NCI-H128 (cell line): ENCODE measurements around the gene SIRT7.
A peak's percentile ranks its signal among the peaks of the same experiment; 100 is the strongest.
"Not testable (repeated sequence)": the region's sequence is repeated elsewhere in the genome, so short reads cannot be mapped to it uniquely, and the experiment has no call there.

Source experiments
- DNase-seq: peaks from one replicate; lab custom pipeline; 2025; ENCODE audit not compliant: unreplicated experiment; lab: John Stamatoyannopoulos, UW

Gene SIRT7

DNA sequence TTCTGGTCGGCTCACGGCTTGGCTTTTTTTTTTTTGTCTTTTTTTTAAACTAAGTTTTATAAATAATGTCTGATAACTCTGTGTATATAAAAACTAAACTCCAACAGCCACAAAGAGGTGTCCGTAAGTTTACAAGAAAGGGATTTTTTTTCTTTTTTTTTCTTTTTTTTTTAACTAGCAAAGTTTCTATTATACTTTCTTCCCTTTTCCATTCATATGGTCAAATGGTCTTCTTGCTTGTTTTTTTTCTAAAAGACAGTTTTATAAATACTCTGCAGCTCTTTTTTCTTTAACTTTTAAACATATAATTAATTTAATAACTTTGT is 3.5 kb upstream of the SIRT7 start:
- DNase-seq = no peak

DNA sequence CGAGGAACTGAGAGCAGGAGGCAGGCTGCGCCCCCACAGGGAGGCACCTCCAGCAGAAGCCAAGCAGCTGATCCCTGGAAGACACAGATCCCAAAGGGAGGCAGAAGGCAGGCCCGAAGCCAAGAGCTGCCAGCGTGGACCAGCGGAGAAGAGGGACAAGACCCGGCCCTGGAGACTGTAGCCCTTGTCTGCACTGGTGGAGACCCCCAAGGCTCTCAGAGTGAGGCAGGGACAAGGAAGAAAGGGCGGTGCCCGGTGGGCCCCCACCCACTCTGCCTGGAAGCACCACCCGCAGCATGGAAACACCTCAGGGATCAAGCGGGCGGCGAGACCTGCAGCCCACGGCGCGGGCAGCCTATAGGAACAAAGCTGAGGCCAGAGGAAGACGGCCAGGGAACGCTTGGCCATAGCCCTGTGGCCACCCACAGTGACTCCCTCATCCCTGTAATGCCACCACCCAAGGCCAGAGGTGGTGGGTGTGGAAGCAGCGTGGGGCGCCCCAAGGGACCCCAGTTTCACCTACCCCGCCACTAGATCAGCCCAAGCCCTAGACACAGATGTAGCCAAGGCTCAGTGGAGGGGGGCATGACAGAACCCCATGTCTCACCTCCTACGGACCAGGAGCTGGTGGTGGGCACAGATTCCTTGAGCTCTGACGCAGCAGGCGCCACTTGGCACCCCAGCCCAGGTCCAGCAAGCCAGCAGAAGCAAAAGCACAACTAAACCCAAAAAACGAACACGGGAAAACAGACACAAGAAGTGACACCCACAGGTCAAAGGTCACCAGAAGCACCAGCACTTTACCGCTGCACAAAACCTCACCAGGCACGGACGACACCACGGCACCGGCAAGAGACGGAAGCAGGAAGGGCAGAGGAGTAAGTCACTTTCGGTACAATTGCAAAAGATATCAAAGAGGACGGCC is 2.9 kb upstream of the SIRT7 start:
- DNase-seq = no peak

DNA sequence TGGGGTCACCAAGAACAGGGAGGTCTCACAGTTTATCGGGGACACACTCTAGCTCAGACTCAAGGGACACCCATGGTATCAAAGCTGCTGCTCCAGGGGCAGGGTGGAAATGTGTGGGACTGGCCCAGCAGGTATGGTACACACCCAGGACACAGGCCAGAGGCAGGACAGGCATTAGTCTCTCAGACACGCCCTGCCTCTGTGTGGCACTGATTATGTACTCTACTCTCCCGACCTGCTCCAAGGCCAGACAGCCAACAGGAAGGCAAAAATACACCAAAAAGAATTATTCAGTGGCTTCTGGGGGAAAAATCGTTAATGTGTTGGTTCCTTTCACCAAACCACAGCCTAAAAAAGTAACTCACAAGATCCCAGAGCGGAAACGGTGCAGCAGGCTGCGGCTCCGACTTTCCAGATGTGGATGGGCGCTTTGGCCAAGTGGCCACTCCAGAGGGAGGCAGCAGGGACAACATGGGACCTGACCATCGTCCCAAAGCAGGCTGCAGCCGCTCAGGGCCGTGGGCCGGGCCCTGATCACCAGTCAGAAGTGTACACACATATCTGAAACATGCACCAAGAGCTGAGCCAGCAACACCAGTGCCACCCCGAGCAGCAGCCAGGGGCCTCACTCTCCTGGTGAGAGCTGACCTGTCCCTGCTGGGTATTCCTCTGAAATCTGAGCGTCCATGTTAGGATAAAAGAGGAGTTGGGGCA is 1.0 kb upstream of the SIRT7 start:
- no peak for DNase-seq

DNA sequence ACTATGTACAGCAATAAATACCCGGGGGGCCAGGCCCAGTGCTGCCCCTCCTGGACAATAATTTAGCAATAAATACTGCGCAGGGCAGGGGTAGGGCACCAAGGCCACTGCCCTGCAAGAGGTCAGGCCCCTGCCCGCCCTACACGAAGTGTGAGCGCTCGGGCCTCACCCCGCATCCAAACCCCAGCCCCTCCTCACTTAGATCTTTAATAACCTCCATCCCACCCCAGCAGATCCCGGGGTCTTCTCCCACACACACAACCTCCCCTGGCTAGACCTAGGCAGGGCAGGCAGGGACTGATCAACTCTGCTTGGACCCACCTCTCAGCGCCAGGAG is 325 bp upstream of the SIRT7 start:
- not testable (repeated sequence) for DNase-seq

DNA sequence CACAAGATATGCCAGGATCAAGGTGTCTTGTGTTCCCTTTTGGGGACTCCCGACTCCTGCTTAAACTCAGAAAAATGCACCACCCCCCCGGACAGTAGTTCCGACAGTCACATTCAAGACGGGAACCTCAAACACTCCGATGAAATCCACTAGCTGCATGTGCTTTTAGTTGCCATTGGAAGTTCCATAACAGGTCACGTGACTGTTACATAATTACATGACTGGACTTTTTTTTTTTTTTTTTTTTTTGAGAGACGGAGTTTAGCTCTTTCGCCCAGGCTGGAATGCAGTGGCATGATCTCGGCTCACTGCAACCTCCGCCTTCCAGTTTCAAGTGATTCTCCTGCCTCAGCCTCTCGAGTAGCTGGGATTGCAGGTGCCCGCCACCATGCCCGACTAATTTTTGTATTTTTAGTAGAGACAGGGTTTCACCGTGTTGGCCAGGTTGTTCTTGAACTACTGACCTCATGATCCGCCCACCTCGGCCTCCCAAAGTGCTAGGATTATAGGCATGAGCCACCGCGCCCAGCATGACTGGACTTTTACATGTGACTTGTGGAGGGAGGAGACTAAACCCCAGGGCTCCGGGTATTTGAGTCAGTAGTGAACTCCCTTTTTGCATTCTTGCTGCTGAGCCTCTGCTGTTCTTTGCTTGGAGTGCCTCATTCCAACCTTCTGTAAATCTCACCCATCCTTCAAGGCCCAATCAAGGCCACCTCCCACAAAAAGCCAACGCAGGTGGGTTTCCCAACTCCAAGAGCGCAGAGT is 1.6 kb downstream of the SIRT7 start:
- DNase-seq = no peak

DNA sequence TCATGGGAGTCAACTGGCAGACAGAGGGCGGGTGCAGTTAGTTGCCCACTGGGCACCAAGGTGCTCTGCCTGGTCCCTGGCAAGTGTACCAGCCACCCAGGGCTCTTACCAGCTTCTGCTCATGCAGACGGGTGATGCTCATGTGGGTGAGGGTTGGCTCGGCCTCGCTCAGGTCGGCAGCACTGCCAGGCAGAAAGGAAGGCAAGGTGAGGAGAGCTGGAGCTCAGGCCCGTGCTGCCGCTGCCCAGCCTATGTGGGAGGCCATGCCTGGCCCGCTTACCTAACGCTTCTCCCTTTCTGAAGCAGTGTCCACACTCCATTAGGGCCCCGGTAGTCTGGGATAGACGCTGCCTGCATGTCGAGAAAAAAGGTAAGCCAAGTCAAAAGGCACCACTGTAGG is 2.6 kb downstream of the SIRT7 start:
- no peak for DNase-seq

DNA sequence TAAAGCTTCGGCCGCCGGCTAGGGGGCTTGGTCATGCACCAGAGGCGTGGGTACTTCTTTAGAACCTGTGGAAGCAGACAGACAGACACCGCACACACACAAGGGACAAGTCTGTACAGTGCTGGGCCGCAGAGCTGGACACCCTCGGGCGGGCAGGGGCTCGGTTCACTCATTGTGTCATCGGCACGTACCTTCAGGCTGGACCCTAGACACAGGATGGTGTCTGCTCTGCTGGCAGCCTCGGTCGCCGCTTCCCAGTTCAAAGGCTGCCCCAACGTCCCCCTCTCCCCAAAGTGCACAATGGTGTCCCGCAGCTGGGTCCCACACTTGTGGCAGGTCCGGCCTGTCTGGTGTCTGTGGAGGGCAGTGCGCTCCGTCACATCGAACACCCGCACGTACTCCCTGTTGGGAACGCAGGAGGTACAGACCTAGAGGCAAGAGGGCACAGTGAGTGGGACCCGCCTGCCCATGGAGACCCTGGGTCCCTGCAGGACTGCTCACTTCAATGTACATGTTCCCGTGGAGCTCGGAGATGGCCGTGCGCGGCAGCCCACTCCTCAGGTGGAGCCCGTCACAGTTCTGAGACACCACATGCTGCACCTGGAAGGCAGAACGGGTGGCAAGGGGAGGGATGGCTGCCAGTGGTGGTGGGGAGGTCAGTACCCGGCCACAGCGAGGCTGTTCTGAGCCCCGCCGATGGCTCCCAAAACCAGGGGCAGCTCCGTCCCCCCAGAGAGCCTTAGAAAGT is 3.7 kb downstream of the SIRT7 start:
- DNase-seq = no peak

DNA sequence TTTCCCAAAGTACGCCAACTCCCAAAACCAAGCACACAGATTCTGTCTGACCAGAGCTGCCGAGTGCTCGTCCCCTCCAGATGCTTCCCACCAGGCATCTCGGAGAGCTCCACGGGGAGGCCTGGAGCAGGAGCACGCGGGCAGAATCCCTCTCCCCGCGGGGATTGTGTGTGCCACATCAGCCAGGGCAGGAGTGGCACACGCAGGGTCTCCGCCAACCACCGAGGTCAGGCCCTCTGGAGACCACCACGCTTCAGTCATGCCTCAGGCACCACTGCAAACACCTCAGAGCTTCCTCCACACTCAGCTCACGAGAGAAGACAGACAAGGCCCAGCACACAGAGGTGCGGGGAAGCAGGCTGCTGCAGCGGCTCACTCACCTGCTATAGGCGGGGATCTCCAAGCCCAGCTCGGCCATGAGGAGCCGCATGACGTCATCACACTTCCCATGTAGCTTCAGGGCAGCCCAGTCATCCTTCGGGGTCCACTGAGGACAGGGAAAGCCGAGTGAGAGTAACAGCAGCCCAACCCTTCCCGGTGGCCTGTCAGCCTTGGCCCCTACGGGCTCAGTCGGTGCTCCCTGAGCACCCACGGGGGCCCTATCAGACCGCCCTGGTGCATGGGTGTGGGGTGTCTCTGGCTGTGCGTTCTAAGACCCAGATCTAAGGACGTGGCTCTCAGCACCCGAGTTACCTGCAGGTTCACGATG is 4.4 kb downstream of the SIRT7 start:
- no peak for DNase-seq

DNA sequence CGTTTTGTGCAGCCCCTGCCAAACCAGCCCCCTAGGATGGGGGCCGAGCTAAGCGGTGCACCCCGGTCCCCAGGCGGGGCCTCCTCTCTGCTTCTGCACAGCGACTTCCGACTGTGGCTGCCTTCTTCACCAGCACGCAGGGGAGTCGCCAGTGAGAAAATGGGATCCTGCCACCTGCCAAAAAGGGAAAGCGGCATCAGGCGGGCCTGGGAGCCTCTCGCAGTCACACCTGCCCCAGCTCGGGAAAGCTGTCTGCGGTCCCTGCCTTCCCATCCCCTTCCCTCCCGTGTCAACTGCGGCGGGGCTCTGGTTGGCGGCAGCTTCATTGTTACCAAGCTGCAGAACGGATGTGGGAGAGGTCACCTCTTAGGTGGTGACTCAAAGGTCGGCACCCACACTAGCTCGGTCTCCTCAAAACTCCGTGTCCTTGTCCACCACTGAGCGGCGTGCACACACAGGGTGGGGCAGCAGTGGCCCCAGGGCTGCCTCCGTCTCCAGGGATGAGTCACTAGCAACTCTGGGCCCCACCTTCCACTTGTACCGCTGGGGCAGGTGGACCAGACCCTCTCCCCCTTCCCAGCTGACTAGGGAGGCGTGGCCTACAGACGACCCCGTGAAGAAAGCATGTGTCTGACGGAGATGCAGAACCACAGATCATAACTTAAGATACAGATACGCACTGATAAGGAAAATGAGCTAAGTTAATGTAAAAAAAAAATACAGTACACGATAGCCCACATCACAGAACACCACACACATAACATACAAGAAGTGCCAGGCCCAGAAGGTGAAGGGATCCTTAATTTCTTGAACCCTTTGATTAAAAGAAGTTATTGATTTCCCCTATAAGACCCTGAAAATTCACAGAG is 5.3 kb downstream of the SIRT7 start:
- DNase-seq = no peak

DNA sequence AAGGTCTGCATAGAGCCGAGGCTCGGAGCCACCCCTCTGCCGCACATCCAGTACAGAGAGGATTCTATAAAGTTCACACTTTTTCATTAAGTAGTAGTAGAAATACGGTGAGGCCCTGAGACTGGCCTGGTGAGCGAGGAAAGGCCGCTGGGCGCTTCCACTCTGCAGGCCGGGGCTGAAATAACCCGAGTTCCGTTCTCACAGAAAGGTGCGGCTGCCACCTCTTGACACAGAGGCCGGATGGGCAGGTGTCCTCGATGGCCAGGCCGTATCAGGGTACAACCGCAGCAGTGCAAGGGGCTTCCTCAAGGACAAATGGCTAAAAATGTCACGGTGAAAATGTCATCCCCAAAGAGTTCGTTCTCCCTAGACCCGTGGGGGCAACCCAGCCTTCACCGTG is 6.0 kb downstream of the SIRT7 start:
- no peak for DNase-seq

DNA sequence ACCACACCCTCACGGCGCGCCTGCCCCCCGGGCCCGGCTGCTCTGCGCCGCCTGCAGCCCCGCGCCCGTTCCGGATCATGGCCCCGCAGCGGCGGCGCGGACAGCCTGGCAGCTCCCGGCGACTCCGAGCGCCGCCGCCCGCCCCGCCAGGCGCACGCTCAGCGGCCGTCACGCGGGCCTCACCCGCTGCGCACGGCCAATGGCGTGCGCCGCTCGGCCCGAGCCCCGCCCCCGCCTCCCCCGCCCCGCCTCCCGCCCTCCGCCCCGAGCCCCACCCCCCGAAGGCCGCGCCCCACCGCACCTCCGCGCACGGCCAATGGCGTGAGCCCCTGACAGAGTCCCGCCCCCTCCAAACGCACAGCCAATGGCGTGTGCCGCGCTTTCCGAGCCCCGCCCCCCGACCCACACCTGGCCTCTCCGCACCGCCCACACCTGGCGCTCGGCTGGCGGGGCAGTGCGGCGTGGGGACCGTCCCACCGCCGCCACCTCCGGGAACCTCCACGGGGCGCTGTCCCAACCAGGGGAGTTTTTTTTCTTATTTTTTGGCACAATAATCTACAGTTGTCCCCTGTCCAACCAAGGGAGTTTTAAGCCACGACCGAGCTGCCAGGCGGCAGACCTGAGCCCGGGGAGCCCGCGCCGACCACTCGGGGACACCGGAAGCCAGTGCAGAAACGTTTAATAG is 6.6 kb downstream of the SIRT7 start, which contains the start of gene PCYT2:
Gene PCYT2 (minus strand): TSS at position 123 of the 685 bp plus-strand sequence. CDS start 44 bp downstream, at position 79.
- DNase-seq = peak; percentile 28

DNA sequence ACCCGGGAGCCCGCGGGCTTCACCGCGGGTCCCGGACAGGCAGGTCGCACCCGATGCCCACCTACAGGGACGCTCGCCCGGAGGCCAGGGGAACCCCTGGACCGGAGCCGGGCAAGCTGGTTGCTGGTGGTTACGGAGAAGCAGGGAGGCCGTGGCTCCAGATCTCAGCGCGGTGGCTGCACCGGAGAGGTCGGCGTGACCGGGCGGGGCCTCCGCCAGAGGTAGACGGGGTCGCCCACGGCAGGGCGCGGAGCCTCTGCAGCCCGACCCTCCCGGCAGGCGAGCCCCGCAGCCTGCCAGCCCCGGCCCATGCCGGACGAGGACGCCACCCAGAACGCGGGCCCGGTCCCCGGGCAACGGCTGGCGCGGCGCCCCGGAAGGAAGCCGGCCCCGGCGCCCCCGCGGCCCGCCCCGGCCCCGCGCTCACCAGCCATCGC is 7.1 kb downstream of the SIRT7 start:
- DNase-seq = no peak

DNA sequence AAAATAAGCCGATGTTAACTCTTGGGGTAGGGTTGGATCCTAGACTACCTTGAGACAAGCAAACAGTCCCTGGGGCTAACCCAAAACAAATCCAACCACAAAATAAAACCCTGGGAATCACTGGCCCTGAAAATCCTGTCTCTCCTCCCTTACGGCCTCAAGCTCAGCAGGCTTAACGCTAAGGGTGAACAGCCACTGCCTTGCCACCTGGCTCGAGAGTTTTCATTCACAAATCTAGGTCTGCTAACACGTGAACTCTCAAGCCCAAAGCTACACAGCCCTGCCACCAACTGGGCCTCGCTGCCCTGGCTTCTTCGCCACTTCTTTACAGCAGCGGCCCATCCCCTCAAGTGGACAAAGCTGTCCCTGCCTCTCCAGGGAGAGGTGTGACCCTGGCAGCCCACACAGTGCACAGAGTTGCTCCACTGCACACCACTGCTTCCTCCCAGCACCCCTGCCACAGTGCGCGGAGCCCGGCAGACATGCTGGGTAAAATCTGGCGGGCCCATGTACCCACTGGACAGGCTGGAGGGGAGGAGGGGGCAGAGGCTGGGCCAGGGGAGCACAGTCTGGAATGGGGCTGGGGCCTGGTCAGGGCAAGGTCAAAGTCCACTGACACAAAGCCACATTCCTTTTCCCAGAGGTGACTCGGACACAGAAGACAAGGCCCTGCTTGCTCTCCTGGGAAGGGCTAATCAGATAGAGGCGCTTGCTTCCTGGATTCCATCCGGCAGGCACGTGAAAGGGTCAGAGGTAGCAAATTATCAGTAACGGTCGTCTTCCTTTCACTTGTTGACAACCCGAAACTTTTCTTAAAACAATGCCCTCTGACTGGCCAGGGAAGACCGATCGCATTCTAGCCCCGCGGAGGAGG is 7.8 kb downstream of the SIRT7 start:
- DNase-seq = no peak

DNA sequence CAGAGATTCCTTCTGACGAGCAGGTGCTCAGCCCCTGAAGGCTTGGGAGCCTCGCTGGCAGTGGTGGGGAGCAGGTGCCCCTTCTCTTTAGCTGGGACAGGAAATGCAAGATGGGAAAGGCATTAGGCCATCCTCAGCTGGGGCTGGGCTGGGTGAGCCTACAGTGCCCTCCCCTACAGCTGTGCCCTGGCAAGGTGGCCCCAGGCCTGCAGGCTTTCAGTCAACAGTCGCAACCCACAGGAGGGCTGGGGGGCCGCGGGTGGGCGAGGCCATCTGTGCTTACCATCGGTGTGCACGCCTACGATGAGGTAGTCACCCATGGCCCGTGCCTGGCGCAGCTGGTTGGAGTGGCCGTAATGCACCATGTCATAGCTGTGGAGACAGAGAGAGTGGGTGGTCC is 8.7 kb downstream of the SIRT7 start:
- DNase-seq = no peak

DNA sequence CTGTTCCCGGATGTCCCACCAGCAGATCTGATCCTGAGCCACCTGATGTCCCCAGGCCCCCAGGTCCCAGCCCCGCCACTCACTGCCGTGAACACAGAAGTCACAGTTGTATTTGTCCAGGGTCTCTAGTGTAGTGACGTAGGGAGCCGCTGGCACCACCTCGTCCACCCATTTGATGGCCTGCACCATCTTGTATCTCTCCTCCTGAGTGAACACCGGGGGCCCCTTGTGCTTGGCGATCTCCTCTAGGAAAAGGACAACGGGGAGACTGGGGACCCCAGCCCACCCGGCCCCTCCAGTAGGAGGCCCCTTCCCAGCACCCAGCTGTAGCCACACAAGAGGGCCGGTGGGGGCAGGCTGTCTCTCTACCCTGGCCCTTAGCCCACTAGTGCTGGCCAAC is 9.2 kb downstream of the SIRT7 start:
- no peak for DNase-seq

DNA sequence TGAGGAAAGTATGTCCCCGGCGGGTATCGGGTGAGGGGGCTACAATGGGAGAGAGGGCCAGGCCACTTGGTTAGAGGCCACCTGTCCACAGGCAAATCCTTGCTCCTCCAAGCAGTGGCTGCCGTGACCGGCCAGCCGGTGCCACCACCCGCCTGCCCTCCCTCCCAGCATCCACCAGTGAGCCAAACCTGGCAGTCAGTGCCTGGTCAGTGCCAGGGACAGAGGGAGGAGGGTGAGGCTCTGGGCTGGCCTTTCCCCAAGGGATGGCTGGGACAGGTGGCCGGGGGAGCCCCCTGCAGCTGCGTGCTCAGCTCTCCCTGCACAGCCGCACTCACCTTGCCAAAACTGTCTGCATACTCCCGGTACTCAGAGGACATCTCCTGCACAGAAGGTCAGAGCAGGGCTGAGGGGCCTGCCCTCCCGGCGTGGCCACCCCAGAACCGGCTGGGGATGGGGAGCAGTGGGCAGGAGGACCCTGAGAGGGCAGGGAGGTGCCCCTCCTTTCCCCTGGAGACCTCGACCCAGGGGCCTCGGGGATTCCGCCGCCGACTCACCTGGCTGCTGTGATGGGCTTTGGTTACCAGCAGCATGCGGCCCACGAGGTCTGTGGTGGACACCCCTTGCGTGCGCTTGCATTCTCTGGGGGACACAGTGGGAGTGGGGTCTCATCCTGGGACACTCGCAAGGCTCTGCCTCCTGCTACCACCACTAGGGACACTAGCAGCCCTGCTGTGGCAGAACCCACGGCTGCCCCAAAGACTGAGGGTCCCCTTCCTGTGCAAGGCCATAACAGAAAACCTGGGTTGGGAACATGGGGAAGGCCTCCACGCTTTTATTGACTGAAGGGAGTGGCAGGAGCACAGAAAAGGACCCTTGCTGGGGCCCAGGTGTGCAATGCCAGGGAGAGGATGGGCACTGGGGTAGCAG is 10.5 kb downstream of the SIRT7 start:
- no peak for DNase-seq
